Measurements from ENCODE around the gene ZDHHC19.
"Not testable (repeated sequence)": the region's sequence is repeated elsewhere in the genome, so short reads cannot be mapped to it uniquely, and the experiment has no call there.

Gene ZDHHC19

GRCh38 chr3:196192036-196192523 is 19.1 kb downstream of the ZDHHC19 start:
- H3K4me3 ChIP-seq (ENCODE audit: low read depth, low read length): no peak overlapping the region
- DNase-seq (ENCODE audit: low read depth): peak; percentile 80

GRCh38 chr3:196189566-196190347 is 21.4 kb downstream of the ZDHHC19 start:
- H3K4me3 ChIP-seq (ENCODE audit: low read depth, low read length): no peak overlapping the region
- TF ChIP-seq MYC (IDR thresholded peaks at IDR 0.05; ENCODE audit: low read depth, low read length): no peak
- no peak for TF ChIP-seq POLR2A (IDR thresholded peaks at IDR 0.05; ENCODE audit: extremely low read depth, insufficient read length)
- TF ChIP-seq, protein P1, sequence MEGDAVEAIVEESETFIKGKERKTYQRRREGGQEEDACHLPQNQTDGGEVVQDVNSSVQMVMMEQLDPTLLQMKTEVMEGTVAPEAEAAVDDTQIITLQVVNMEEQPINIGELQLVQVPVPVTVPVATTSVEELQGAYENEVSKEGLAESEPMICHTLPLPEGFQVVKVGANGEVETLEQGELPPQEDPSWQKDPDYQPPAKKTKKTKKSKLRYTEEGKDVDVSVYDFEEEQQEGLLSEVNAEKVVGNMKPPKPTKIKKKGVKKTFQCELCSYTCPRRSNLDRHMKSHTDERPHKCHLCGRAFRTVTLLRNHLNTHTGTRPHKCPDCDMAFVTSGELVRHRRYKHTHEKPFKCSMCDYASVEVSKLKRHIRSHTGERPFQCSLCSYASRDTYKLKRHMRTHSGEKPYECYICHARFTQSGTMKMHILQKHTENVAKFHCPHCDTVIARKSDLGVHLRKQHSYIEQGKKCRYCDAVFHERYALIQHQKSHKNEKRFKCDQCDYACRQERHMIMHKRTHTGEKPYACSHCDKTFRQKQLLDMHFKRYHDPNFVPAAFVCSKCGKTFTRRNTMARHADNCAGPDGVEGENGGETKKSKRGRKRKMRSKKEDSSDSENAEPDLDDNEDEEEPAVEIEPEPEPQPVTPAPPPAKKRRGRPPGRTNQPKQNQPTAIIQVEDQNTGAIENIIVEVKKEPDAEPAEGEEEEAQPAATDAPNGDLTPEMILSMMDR (IDR thresholded peaks at IDR 0.05; ENCODE audit: low read depth, low read length): no peak
- no peak for TF ChIP-seq MAX (IDR thresholded peaks at IDR 0.05; ENCODE audit: low read depth, low read length)
- no peak for DNase-seq (ENCODE audit: low read depth)

More at GRCh38 chr3:196192036-196192523, 19.1 kb downstream of the ZDHHC19 start:
- TF ChIP-seq, protein P1 (IDR thresholded peaks at IDR 0.05; ENCODE audit: low read depth, low read length): peak; percentile 40
- peak; percentile 36 for TF ChIP-seq MAX (IDR thresholded peaks at IDR 0.05; ENCODE audit: low read depth, low read length)
- TF ChIP-seq POLR2A (IDR thresholded peaks at IDR 0.05; ENCODE audit: extremely low read depth, insufficient read length): no peak

- TF ChIP-seq, protein P1 (IDR thresholded peaks at IDR 0.05; ENCODE audit: low read depth, low read length): no peak
- TF ChIP-seq POLR2A (IDR thresholded peaks at IDR 0.05; ENCODE audit: extremely low read depth, insufficient read length) (no peak), MYC (IDR thresholded peaks at IDR 0.05; ENCODE audit: low read depth, low read length) (no peak), MAX (IDR thresholded peaks at IDR 0.05; ENCODE audit: low read depth, low read length) (no peak)
- no peak for DNase-seq (ENCODE audit: low read depth)
- H3K4me3 ChIP-seq (ENCODE audit: low read depth, low read length): no peak overlapping the region
These were observed 24.3 kb downstream of the ZDHHC19 start for GRCh38 chr3:196186651-196187573.

- TF ChIP-seq MYC (IDR thresholded peaks at IDR 0.05; ENCODE audit: low read depth, low read length): no peak
- no peak for TF ChIP-seq MAX (IDR thresholded peaks at IDR 0.05; ENCODE audit: low read depth, low read length)
- TF ChIP-seq, protein P1 (IDR thresholded peaks at IDR 0.05; ENCODE audit: low read depth, low read length): no peak
- TF ChIP-seq POLR2A (IDR thresholded peaks at IDR 0.05; ENCODE audit: extremely low read depth, insufficient read length): no peak
- no peak overlapping the region for H3K4me3 ChIP-seq (ENCODE audit: low read depth, low read length)
- DNase-seq (ENCODE audit: low read depth): no peak
These were observed 26.3 kb downstream of the ZDHHC19 start for GRCh38 chr3:196184881-196185280.

DNA sequence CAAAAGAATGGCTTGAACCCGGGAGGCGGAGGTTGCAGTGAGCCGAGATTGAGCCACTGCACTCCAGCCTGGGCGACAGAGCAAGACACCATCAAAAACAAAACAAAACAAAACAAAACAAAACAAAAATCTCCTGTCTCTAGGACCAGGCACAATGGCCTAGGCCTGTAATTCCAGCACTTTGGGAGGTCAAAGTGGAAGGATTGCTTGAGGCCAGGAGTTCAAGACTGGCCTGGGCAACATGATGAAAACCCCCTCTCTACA is 27.1 kb downstream of the ZDHHC19 start:
- not testable (repeated sequence) for DNase-seq (ENCODE audit: low read depth); H3K4me3 ChIP-seq (ENCODE audit: low read depth, low read length)

DNA sequence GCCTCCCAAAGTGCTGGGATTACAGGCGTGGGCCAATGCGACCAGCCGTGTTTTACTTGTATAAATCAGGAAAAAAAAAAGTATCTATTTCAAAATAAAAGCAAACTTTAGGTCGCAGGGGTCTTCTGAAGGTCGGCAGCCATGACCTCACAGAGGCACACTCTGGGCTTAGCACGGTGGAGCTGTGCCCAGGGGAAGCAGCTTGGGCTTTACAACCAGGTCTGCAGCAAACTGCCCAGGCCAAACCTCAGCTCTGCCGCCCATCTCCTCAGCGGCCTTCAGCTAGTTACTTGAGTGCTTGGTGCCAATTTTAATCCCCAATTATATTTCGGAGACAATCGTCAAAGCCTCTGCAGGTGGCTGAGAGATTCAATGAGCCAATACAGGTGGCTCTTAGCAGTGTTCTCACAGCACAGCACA is 30.1 kb downstream of the ZDHHC19 start:
- H3K4me3 ChIP-seq (ENCODE audit: low read depth, low read length): no peak overlapping the region
- DNase-seq (ENCODE audit: low read depth): peak; percentile 36
- TF ChIP-seq POLR2A (IDR thresholded peaks at IDR 0.05; ENCODE audit: extremely low read depth, insufficient read length) (no peak), MAX (IDR thresholded peaks at IDR 0.05; ENCODE audit: low read depth, low read length) (no peak), MYC (IDR thresholded peaks at IDR 0.05; ENCODE audit: low read depth, low read length) (no peak)
- TF ChIP-seq, protein P1 (IDR thresholded peaks at IDR 0.05; ENCODE audit: low read depth, low read length): no peak

Measured in NB4 (cell line).